OCI-LY3 (cell line): ENCODE results near the gene BICD1.

ENCODE experiments used
- CTCF ChIP-seq: fragments of 200-600, 300-600 bp; sonication (generic); IDR thresholded peaks from 2 replicates; pipeline ENCODE4 v1.5.1; 2014; ENCODE audit warnings: antibody characterized with exemption, low read length, low read depth
- EZH2phosphoT487 ChIP-seq: fragments of 200-600 bp; shearing (Covaris generic); IDR thresholded peaks from 2 replicates; pipeline ENCODE4 v1.6.1; 2018; ENCODE audit warnings: antibody characterized with exemption, mixed run types, low read depth

- TF ChIP-seq CTCF: no peak
- TF ChIP-seq EZH2phosphoT487: no peak
These were observed 63.9 kb downstream of the BICD1 start for GRCh38 chr12:32170437-32170998.
